Measurements from ENCODE around the gene MYMX. TPM values are rescaled to one million over a fixed set of nuclear protein-coding genes. Genes with fewer than 3 reads are reported as not detected.
A peak's percentile ranks its signal among the peaks of the same experiment; 100 is the strongest.

Gene MYMX
- total and polyA plus RNA-seq, 2 donors from 2014 or later: 1.1 to 2.2 TPM

DNA sequence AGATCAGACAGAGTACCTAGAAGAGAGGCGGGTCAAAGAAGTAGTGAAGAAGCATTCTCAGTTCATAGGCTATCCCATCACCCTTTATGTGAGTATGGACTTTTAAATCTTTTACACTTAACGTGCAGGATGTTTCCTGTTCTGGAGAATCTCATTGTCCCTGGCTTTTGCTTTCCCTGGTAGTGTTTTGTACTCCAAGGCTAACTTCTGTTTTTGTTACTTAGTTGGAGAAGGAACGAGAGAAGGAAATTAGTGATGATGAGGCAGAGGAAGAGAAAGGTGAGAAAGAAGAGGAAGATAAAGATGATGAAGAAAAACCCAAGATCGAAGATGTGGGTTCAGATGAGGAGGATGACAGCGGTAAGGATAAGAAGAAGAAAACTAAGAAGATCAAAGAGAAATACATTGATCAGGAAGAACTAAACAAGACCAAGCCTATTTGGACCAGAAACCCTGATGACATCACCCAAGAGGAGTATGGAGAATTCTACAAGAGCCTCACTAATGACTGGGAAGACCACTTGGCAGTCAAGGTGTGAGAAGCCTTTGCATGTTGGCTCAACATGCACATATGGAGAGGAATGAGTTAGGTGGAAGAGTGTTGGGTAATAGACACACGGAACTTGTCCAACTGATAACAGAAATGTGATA is 33.5 kb downstream of the MYMX start:
- H3K9me3 ChIP-seq (ENCODE audit: control insufficient read depth in 2 of 3, insufficient read depth in 1 of 3, low read length in 3 of 3): no peaks in the 10 kb centered on the region
- DNase-seq (no peak), FAIRE-seq (no peak)
- H3K36me3 ChIP-seq (ENCODE audit: control insufficient read depth in 2 of 3, insufficient read depth in 3 of 3, low read length in 3 of 3): peaks cover 20 to 53% (median 44%) of the 10 kb centered on the region in 3 donors
- intact Hi-C loops (cut with DNase I): no loop called here
- peak overlapping the region in 1 of 2 donors; percentile 1 for H3K27ac ChIP-seq (ENCODE audit: low read depth in 2 of 2, low read length in 2 of 2)
- H3K4me1 ChIP-seq (ENCODE audit: control insufficient read depth in 2 of 3, insufficient read depth in 2 of 3, low read depth in 1 of 3, low read length in 3 of 3): peaks cover 0 to 10% (median 0%) of the 10 kb centered on the region in 3 donors
- H3K9ac ChIP-seq (ENCODE audit: low read length in 3 of 3): no peak overlapping the region
- TF ChIP-seq, protein P1, sequence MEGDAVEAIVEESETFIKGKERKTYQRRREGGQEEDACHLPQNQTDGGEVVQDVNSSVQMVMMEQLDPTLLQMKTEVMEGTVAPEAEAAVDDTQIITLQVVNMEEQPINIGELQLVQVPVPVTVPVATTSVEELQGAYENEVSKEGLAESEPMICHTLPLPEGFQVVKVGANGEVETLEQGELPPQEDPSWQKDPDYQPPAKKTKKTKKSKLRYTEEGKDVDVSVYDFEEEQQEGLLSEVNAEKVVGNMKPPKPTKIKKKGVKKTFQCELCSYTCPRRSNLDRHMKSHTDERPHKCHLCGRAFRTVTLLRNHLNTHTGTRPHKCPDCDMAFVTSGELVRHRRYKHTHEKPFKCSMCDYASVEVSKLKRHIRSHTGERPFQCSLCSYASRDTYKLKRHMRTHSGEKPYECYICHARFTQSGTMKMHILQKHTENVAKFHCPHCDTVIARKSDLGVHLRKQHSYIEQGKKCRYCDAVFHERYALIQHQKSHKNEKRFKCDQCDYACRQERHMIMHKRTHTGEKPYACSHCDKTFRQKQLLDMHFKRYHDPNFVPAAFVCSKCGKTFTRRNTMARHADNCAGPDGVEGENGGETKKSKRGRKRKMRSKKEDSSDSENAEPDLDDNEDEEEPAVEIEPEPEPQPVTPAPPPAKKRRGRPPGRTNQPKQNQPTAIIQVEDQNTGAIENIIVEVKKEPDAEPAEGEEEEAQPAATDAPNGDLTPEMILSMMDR (IDR thresholded peaks at IDR 0.05; ENCODE audit: borderline replicate concordance, extremely low read depth, insufficient read depth): no peak
- H3K27me3 ChIP-seq (ENCODE audit: control insufficient read depth, insufficient read depth, low read length): no peaks in the 10 kb centered on the region
- no peak overlapping the region for H3K4me3 ChIP-seq (ENCODE audit: low read length in 3 of 3)

GRCh38 chr6:44250718-44251123 is 34.0 kb downstream of the MYMX start:
- H3K27me3 ChIP-seq (ENCODE audit: control insufficient read depth, insufficient read depth, low read length): no peaks in the 10 kb centered on the region
- H3K9me3 ChIP-seq (ENCODE audit: control insufficient read depth in 2 of 3, insufficient read depth in 1 of 3, low read length in 3 of 3): no peaks in the 10 kb centered on the region
- no peak for DNase-seq
- no peak overlapping the region for H3K9ac ChIP-seq (ENCODE audit: low read length in 3 of 3)
- intact Hi-C loops (cut with DNase I): no loop called here
- H3K36me3 ChIP-seq (ENCODE audit: control insufficient read depth in 2 of 3, insufficient read depth in 3 of 3, low read length in 3 of 3): peaks cover 20 to 53% (median 46%) of the 10 kb centered on the region in 3 donors
- no peak for FAIRE-seq
- peaks cover 0 to 5% (median 0%) of the 10 kb centered on the region in 3 donors for H3K4me1 ChIP-seq (ENCODE audit: control insufficient read depth in 2 of 3, insufficient read depth in 2 of 3, low read depth in 1 of 3, low read length in 3 of 3)
- TF ChIP-seq, protein P1 (IDR thresholded peaks at IDR 0.05; ENCODE audit: borderline replicate concordance, extremely low read depth, insufficient read depth): no peak
- no peak overlapping the region for H3K4me3 ChIP-seq (ENCODE audit: low read length in 3 of 3)
- peak overlapping the region in 1 of 2 donors; percentile 1 for H3K27ac ChIP-seq (ENCODE audit: low read depth in 2 of 2, low read length in 2 of 2)

DNA sequence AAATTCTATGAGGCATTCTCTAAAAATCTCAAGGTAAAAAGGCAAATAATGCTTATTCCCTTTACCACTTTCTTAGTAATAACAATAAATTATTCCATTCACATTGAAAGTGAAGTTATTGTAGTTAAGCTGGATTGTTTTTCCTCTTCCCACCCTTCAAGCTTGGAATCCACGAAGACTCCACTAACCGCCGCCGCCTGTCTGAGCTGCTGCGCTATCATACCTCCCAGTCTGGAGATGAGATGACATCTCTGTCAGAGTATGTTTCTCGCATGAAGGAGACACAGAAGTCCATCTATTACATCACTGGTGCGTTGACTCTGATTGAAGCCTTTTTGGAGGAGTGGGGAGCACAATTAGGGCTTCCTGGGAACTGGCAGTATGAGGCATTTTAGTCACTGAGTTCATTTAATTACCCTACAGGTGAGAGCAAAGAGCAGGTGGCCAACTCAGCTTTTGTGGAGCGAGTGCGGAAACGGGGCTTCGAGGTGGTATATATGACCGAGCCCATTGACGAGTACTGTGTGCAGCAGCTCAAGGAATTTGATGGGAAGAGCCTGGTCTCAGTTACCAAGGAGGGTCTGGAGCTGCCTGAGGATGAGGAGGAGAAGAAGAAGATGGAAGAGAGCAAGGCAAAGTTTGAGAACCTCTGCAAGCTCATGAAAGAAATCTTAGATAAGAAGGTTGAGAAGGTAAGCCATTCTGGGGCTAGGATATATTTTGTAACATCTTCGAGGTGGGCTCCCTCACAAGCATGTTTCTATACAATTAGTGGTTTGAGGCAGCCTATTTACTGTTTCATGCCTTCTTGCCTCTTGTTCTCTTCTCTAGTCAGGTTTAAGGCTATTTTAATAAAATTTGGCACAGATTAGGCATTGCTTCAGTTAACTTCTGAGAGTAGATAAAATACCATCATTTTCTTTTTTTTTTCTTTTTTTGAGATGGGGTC is 35.1 kb downstream of the MYMX start:
- DNase-seq (no peak), FAIRE-seq (no peak)
- Histone ChIP-seq H3K4me3 (ENCODE audit: low read length in 3 of 3) (no peak overlapping the region), H3K36me3 (ENCODE audit: control insufficient read depth in 2 of 3, insufficient read depth in 3 of 3, low read length in 3 of 3) (peaks cover 20 to 53% (median 46%) of the 10 kb centered on the region in 3 donors), H3K9me3 (ENCODE audit: control insufficient read depth in 2 of 3, insufficient read depth in 1 of 3, low read length in 3 of 3) (no peaks in the 10 kb centered on the region), H3K9ac (ENCODE audit: low read length in 3 of 3) (no peak overlapping the region), H3K4me1 (ENCODE audit: control insufficient read depth in 2 of 3, insufficient read depth in 2 of 3, low read depth in 1 of 3, low read length in 3 of 3) (peaks cover 0 to 9% (median 0%) of the 10 kb centered on the region in 3 donors), H3K27me3 (ENCODE audit: control insufficient read depth, insufficient read depth, low read length) (no peaks in the 10 kb centered on the region), H3K27ac (ENCODE audit: low read depth in 2 of 2, low read length in 2 of 2) (no peak overlapping the region)
- TF ChIP-seq, protein P1 (IDR thresholded peaks at IDR 0.05; ENCODE audit: borderline replicate concordance, extremely low read depth, insufficient read depth): no peak
- intact Hi-C loops (cut with DNase I): no loop called here

All from kidney (tissue), 14 donors.